ENCODE results near the gene KATNAL1. TPM values are rescaled to one million over a fixed set of nuclear protein-coding genes. Genes with fewer than 3 reads are reported as not detected.

KATNAL1 gene
- polyA plus RNA-seq, 3 donors: 0.49 to 1.2 (median 1.0) TPM

DNA sequence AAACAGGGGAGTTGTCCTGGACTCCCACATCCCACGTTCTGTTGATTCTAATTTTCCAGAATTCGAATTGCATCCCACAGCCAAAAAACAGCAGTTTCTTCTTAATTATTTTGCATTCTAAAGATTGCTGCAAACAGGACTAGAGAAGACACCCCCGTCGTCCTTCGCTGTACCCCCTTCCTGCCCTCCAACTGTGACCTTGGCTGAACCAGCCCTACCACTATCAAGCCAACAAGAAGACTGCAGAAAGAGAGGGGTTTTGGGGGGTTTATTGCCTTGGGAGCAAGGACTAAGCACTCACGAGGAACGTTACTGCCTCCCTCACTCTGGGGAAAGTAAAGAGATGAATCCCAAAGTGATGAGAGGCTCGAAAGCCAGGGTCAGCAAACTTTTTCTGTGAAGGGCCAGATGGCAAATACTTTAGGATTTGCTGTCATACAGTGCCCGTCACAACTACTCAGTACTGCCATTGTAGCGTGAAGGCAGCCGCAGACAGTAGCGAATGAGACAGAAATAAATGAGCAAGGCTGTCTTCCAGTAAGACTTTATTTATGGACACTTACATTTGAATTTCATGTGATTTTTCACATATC lies 32.5 kb upstream of the KATNAL1 start:
- H3K36me3 Mint-ChIP-seq: no peaks in the 10 kb centered on the region
- Histone ChIP-seq H3K4me1 (ENCODE audit: control insufficient read depth in 1 of 2, insufficient read depth in 2 of 2, low read length in 2 of 2) (peaks cover 0 to 13% of the 10 kb centered on the region in 2 donors), H3K36me3 (replicated peaks in 1 of 2; ENCODE audit: control insufficient read depth in 1 of 2, insufficient read depth in 2 of 2, low read length in 2 of 2) (no peaks in the 10 kb centered on the region), H2AFZ (ENCODE audit: insufficient read depth, low read depth, low read length, poor library complexity, severe bottlenecking) (peak overlapping the region; percentile 48), H3K27ac (ENCODE audit: low read depth in 1 of 2, low read length in 2 of 2) (no peak overlapping the region), H4K20me1 (ENCODE audit: insufficient read depth, low read length) (no peaks in the 10 kb centered on the region), H3K4me3 (replicated peaks in 1 of 3; ENCODE audit: low read depth in 2 of 3, low read length in 3 of 3) (no peak overlapping the region), H3K79me2 (ENCODE audit: insufficient read depth, low read length) (no peaks in the 10 kb centered on the region), H3K4me2 (replicated peaks; ENCODE audit: extremely low read depth, low read length, poor library complexity, severe bottlenecking) (no peak overlapping the region), H3K27me3 (ENCODE audit: control insufficient read depth in 2 of 2, insufficient read depth in 2 of 2, low read length in 2 of 2) (no peaks in the 10 kb centered on the region), H3K9me3 (replicated peaks in 1 of 2; ENCODE audit: control insufficient read depth in 1 of 2, insufficient read depth in 1 of 2, low read length in 2 of 2) (no peaks in the 10 kb centered on the region), H3K9ac (ENCODE audit: insufficient read depth, low read length, poor library complexity, severe bottlenecking) (no peak overlapping the region)
- no peak overlapping the region for H3K4me3 Mint-ChIP-seq
- TF ChIP-seq, protein P1, sequence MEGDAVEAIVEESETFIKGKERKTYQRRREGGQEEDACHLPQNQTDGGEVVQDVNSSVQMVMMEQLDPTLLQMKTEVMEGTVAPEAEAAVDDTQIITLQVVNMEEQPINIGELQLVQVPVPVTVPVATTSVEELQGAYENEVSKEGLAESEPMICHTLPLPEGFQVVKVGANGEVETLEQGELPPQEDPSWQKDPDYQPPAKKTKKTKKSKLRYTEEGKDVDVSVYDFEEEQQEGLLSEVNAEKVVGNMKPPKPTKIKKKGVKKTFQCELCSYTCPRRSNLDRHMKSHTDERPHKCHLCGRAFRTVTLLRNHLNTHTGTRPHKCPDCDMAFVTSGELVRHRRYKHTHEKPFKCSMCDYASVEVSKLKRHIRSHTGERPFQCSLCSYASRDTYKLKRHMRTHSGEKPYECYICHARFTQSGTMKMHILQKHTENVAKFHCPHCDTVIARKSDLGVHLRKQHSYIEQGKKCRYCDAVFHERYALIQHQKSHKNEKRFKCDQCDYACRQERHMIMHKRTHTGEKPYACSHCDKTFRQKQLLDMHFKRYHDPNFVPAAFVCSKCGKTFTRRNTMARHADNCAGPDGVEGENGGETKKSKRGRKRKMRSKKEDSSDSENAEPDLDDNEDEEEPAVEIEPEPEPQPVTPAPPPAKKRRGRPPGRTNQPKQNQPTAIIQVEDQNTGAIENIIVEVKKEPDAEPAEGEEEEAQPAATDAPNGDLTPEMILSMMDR (IDR thresholded peaks at IDR 0.05): no peak
- no peak overlapping the region for H3K27ac Mint-ChIP-seq
- intact Hi-C loops (cut with micrococcal nuclease): loop anchor here in 1 of 2 donors (10.0 kb wide), 1 partner anchor 55 kb away; no protein-coding TSS in a partner anchor
- H3K4me1 Mint-ChIP-seq: peaks cover 14% of the 10 kb centered on the region
- H3K9me3 Mint-ChIP-seq: peaks cover 0 to 1% (median 0%) of the 10 kb centered on the region in 7 donors
- WGBS (ENCODE audit: insufficient coverage): 100% methylated on average over 2 of the region's 12 CpGs
- no peak for DNase-seq
- H3K27me3 Mint-ChIP-seq (ENCODE audit: low read depth in 3 of 3): peaks cover 0 to 5% (median 1%) of the 10 kb centered on the region in 3 donors

DNA sequence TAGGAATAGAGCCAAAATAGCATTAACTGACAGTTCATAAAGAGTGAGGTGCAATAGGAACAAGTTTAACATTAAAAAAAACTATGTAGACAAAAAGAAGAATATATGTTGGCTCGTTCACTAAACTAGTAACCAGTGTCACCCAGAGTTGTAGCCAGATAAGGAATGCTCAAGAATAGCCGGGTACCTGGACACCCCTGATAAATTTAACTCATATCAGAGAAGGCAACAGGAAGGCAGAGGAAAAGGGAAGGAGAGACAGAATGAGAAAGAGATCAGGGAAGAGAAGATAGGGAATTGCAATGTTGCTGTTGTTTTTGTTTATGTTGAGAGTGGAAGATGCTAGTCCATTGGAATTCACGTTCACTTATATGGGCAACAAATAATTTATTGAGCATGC lies 31.6 kb upstream of the KATNAL1 start:
- Histone ChIP-seq H2AFZ (ENCODE audit: insufficient read depth, low read depth, low read length, poor library complexity, severe bottlenecking) (no peak overlapping the region), H4K20me1 (ENCODE audit: insufficient read depth, low read length) (no peaks in the 10 kb centered on the region), H3K4me1 (ENCODE audit: control insufficient read depth in 1 of 2, insufficient read depth in 2 of 2, low read length in 2 of 2) (peaks cover 0 to 13% of the 10 kb centered on the region in 2 donors), H3K4me3 (replicated peaks in 1 of 3; ENCODE audit: low read depth in 2 of 3, low read length in 3 of 3) (no peak overlapping the region), H3K79me2 (ENCODE audit: insufficient read depth, low read length) (no peaks in the 10 kb centered on the region), H3K9me3 (replicated peaks in 1 of 2; ENCODE audit: control insufficient read depth in 1 of 2, insufficient read depth in 1 of 2, low read length in 2 of 2) (no peaks in the 10 kb centered on the region), H3K27me3 (ENCODE audit: control insufficient read depth in 2 of 2, insufficient read depth in 2 of 2, low read length in 2 of 2) (no peaks in the 10 kb centered on the region), H3K27ac (ENCODE audit: low read depth in 1 of 2, low read length in 2 of 2) (no peak overlapping the region), H3K4me2 (replicated peaks; ENCODE audit: extremely low read depth, low read length, poor library complexity, severe bottlenecking) (no peak overlapping the region), H3K36me3 (replicated peaks in 1 of 2; ENCODE audit: control insufficient read depth in 1 of 2, insufficient read depth in 2 of 2, low read length in 2 of 2) (no peaks in the 10 kb centered on the region), H3K9ac (ENCODE audit: insufficient read depth, low read length, poor library complexity, severe bottlenecking) (no peak overlapping the region)
- H3K4me3 Mint-ChIP-seq: no peak overlapping the region
- peaks cover 0 to 1% (median 0%) of the 10 kb centered on the region in 7 donors for H3K9me3 Mint-ChIP-seq
- intact Hi-C loops (cut with micrococcal nuclease): loop anchor here in 1 of 2 donors (10.0 kb wide), 1 partner anchor 54 kb away; no protein-coding TSS in a partner anchor
- H3K4me1 Mint-ChIP-seq: peaks cover 14% of the 10 kb centered on the region
- DNase-seq: no peak
- no peak overlapping the region for H3K27ac Mint-ChIP-seq
- 60% methylated on average over 1 of the region's 3 CpGs for WGBS (ENCODE audit: insufficient coverage)
- peaks cover 0 to 5% (median 1%) of the 10 kb centered on the region in 3 donors for H3K27me3 Mint-ChIP-seq (ENCODE audit: low read depth in 3 of 3)
- H3K36me3 Mint-ChIP-seq: no peaks in the 10 kb centered on the region
- TF ChIP-seq, protein P1 (IDR thresholded peaks at IDR 0.05): no peak

All from CD14-positive monocyte (primary cell).